Neural cell (in vitro differentiated cells): Measurements from ENCODE around the gene HDAC4. TPM values are rescaled to one million over a fixed set of nuclear protein-coding genes. Genes with fewer than 3 reads are reported as not detected.

Experiments used
- H2AFZ ChIP-seq: fragments of 200-600, 300-800 bp; sonication (generic), shearing (Covaris generic); 2 replicates; pipeline ENCODE4 v1.6.0; 2014; ENCODE audit warnings: low read depth, mild to moderate bottlenecking, antibody characterized with exemption, low read length, moderate library complexity
- H3F3A ChIP-seq: fragments of 200-600 bp; shearing (Covaris generic); 2 replicates; pipeline ENCODE4 v1.6.1; 2016; ENCODE audit warnings: mild to moderate bottlenecking, moderate library complexity, mixed read lengths, antibody characterized with exemption, low read length; ENCODE audit not compliant: insufficient read depth, poor library complexity, severe bottlenecking
- H3K27ac ChIP-seq: fragments of 200-600, 300-800 bp; sonication (generic), shearing (Covaris generic); 2 replicates; pipeline ENCODE4 v1.5.1; 2014; ENCODE audit warnings: mild to moderate bottlenecking, low read length, moderate library complexity
- H3K27me3 ChIP-seq: fragments of 300-800, 200-600 bp; sonication (generic), shearing (Covaris generic); 2 replicates; pipeline ENCODE4 v1.6.0; 2014; ENCODE audit warnings: mild to moderate bottlenecking, low read depth, low read length, moderate library complexity; ENCODE audit not compliant: insufficient read depth
- H3K36me3 ChIP-seq: fragments of 300-800, 200-600 bp; sonication (generic), shearing (Covaris generic); 2 replicates; pipeline ENCODE4 v1.5.1; 2014; ENCODE audit warnings: mild to moderate bottlenecking, antibody characterized with exemption, low read length, moderate library complexity; ENCODE audit not compliant: insufficient read depth
- H3K4me2 ChIP-seq: fragments of 300-800, 200-600 bp; sonication (generic), shearing (Covaris generic); 2 replicates; pipeline ENCODE4 v1.6.0; 2014; ENCODE audit warnings: mild to moderate bottlenecking, low read length
- H3K4me3 ChIP-seq: fragments of 300-800, 200-600 bp; sonication (generic), shearing (Covaris generic); 2 replicates; pipeline ENCODE4 v1.5.1; 2014; ENCODE audit warnings: mild to moderate bottlenecking, low read length, moderate library complexity
- H3K79me2 ChIP-seq: fragments of 200-600 bp; shearing (Covaris generic); replicated peaks from 2 replicates; pipeline ENCODE4 v1.6.0; 2014; ENCODE audit warnings: mild to moderate bottlenecking, low read length, moderate library complexity; ENCODE audit not compliant: insufficient read depth
- H3K9ac ChIP-seq: fragments of 300-800, 200-600 bp; sonication (generic), shearing (Covaris generic); 2 replicates; pipeline ENCODE4 v1.6.1; 2016; ENCODE audit warnings: mild to moderate bottlenecking, low read length, mixed read lengths
- H3K9me2 ChIP-seq: fragments of 200-600 bp; shearing (Covaris generic); 2 replicates; pipeline ENCODE4 v1.6.1; 2016; ENCODE audit warnings: mild to moderate bottlenecking, low read length, mixed read lengths; ENCODE audit not compliant: insufficient read depth
- H3K9me3 ChIP-seq: fragments of 200-600, 300-800 bp; sonication (generic), shearing (Covaris generic); 2 replicates; pipeline ENCODE4 v1.6.1; 2016; ENCODE audit warnings: mild to moderate bottlenecking, mixed run types, low read length, moderate library complexity, mixed read lengths
- H4K20me1 ChIP-seq: fragments of 200-600 bp; shearing (Covaris generic); 2 replicates; pipeline ENCODE4 v1.6.1; 2016; ENCODE audit warnings: mild to moderate bottlenecking, mixed run types; ENCODE audit not compliant: insufficient read depth
- CTCF ChIP-seq: fragments of 450-650 bp; IDR thresholded peaks from 2 replicates; pipeline ENCODE4 v1.5.1; 2014; ENCODE audit warnings: antibody characterized with exemption, mild to moderate bottlenecking, moderate library complexity; ENCODE audit not compliant: poor library complexity, severe bottlenecking
- EP300 ChIP-seq: fragments of 450-650 bp; conservative IDR thresholded peaks from 2 replicates; pipeline ENCODE4 v1.6.1; 2014; ENCODE audit warnings: antibody characterized with exemption, mild to moderate bottlenecking, moderate library complexity; ENCODE audit not compliant: poor library complexity, severe bottlenecking
- EZH2 ChIP-seq: fragments of 200-600, 300-800 bp; shearing (Covaris generic), sonication (generic); IDR thresholded peaks from 2 replicates; pipeline ENCODE4 v1.6.1; 2014; ENCODE audit warnings: antibody characterized with exemption, low read length, borderline replicate concordance, mild to moderate bottlenecking; ENCODE audit not compliant: insufficient read depth, poor library complexity, severe bottlenecking
- MXI1 ChIP-seq: fragments of 450-650 bp; conservative IDR thresholded peaks from 2 replicates; pipeline ENCODE4 v1.6.1; 2014; ENCODE audit warnings: antibody characterized with exemption, mild to moderate bottlenecking; ENCODE audit not compliant: poor library complexity, severe bottlenecking
- POLR2AphosphoS5 ChIP-seq: IDR thresholded peaks from 2 replicates; pipeline ENCODE4 v1.6.1; 2012
- RAD21 ChIP-seq: fragments of 450-650 bp; conservative IDR thresholded peaks from 2 replicates; pipeline ENCODE4 v1.6.1; 2014; ENCODE audit warnings: antibody characterized with exemption, mild to moderate bottlenecking, moderate library complexity
- REST ChIP-seq: IDR thresholded peaks from 2 replicates; pipeline ENCODE4 v1.6.1; 2012; ENCODE audit warnings: borderline replicate concordance
- SMC3 ChIP-seq: fragments of 450-650 bp; conservative IDR thresholded peaks from 2 replicates; pipeline ENCODE4 v1.6.1; 2014; ENCODE audit warnings: antibody characterized with exemption, mild to moderate bottlenecking, moderate library complexity; ENCODE audit not compliant: poor library complexity
- TAF1 ChIP-seq: IDR thresholded peaks from 2 replicates; pipeline ENCODE4 v1.6.1; 2012; ENCODE audit warnings: low read depth
- polyA plus RNA-seq: library from polyadenylated mRNA; depleted of rRNA; stranded (reverse); fragments of >200 nt; gene quantifications from 2 replicates; pipeline ENCODE4 v1.2.3, GENCODE V29; 2014

Gene HDAC4
- polyA plus RNA-seq, 1 donor from 2014 or later = 3.4 TPM

GRCh38 chr2:239145601-239146000 is 255.2 kb downstream of the HDAC4 start:
- H3K9me3 ChIP-seq = no peaks in the 10 kb centered on the region
- no peaks in the 10 kb centered on the region for H3F3A ChIP-seq
- no peak overlapping the region for H2AFZ ChIP-seq
- H3K27ac ChIP-seq = no peak overlapping the region
- H3K4me2 ChIP-seq = no peak overlapping the region
- H3K36me3 ChIP-seq = no peaks in the 10 kb centered on the region
- no peaks in the 10 kb centered on the region for H3K9me2 ChIP-seq
- H3K4me3 ChIP-seq = no peak overlapping the region
- no peaks in the 10 kb centered on the region for H3K27me3 ChIP-seq
- no peaks in the 10 kb centered on the region for H4K20me1 ChIP-seq
- H3K79me2 ChIP-seq = no peaks in the 10 kb centered on the region
- TF ChIP-seq CTCF (no peak), POLR2AphosphoS5 (no peak), MXI1 (no peak), RAD21 (no peak), EZH2 (no peak), EP300 (no peak), REST (no peak), TAF1 (no peak), SMC3 (no peak)
- H3K9ac ChIP-seq = no peak overlapping the region

GRCh38 chr2:239145106-239145505 is 255.7 kb downstream of the HDAC4 start:
- Histone ChIP-seq H3K79me2 (no peaks in the 10 kb centered on the region), H3F3A (no peaks in the 10 kb centered on the region), H4K20me1 (no peaks in the 10 kb centered on the region), H2AFZ (no peak overlapping the region), H3K9me2 (no peaks in the 10 kb centered on the region), H3K4me2 (no peak overlapping the region), H3K9me3 (no peaks in the 10 kb centered on the region), H3K4me3 (no peak overlapping the region), H3K36me3 (no peaks in the 10 kb centered on the region), H3K9ac (no peak overlapping the region), H3K27me3 (no peaks in the 10 kb centered on the region), H3K27ac (no peak overlapping the region)
- TF ChIP-seq EZH2 = no peak
- no peak for TF ChIP-seq SMC3
- TF ChIP-seq POLR2AphosphoS5 = no peak
- TF ChIP-seq CTCF = no peak
- no peak for TF ChIP-seq REST
- no peak for TF ChIP-seq RAD21
- no peak for TF ChIP-seq EP300
- no peak for TF ChIP-seq MXI1
- no peak for TF ChIP-seq TAF1
